SJSA1 (cell line): ENCODE results near the gene PRPF31. TPM values are rescaled to one million over a fixed set of nuclear protein-coding genes. Genes with fewer than 3 reads are reported as not detected.
"Not testable (repeated sequence)": the region's sequence is repeated elsewhere in the genome, so short reads cannot be mapped to it uniquely, and the experiment has no call there.

ENCODE experiments used
- DNase-seq, 2 experiments: peaks; one replicate each; pipeline ENCODE4 v3.0.0-alpha.2; 2015 to 2020; ENCODE audit warnings: low spot score in 2 of 2, low read depth in 1 of 2
- H3K27ac ChIP-seq: fragments of 250-450 bp; sonication (Bioruptor Pico); 2 replicates; pipeline ENCODE4 v1.5.1; 2020; ENCODE audit warnings: mild to moderate bottlenecking, moderate library complexity
- H3K27me3 ChIP-seq: fragments of 250-450 bp; sonication (Bioruptor Pico); replicated peaks from 2 replicates; pipeline ENCODE4 v1.5.1; 2020; ENCODE audit warnings: mild to moderate bottlenecking, moderate library complexity
- H3K36me3 ChIP-seq: fragments of 250-450 bp; sonication (Bioruptor Pico); 2 replicates; pipeline ENCODE4 v1.5.1; 2020; ENCODE audit warnings: mild to moderate bottlenecking
- H3K4me1 ChIP-seq: fragments of 250-450 bp; sonication (Bioruptor Pico); replicated peaks from 2 replicates; pipeline ENCODE4 v1.6.1; 2021; ENCODE audit warnings: mild to moderate bottlenecking
- H3K4me3 ChIP-seq: fragments of 250-450 bp; sonication (Bioruptor Pico); 2 replicates; pipeline ENCODE4 v1.5.1; 2020; ENCODE audit warnings: mild to moderate bottlenecking
- H3K9me3 ChIP-seq: fragments of 250-450 bp; sonication (Bioruptor Pico); replicated peaks from 2 replicates; pipeline ENCODE4 v1.5.1; 2020; ENCODE audit warnings: mild to moderate bottlenecking
- total RNA-seq: library from RNA; depleted of rRNA; stranded (reverse); fragments of >200 nt; shearing (Covaris generic); gene quantifications from 2 replicates; pipeline ENCODE4 v1.2.3, GENCODE V29; 2014

Gene PRPF31
- total RNA-seq, 1 experiment from 2014 or later = 70.6 TPM

GRCh38 chr19:54099903-54100255 is 15.7 kb upstream of the PRPF31 start:
- not testable (repeated sequence) for H3K9me3 ChIP-seq

GRCh38 chr19:54100561-54100960 is 15.0 kb upstream of the PRPF31 start, which contains the start of gene OSCAR:
Gene OSCAR, minus strand, starts transcription at chr19:54100803. Its CDS starts 11 bp downstream, at chr19:54100792.
- H3K36me3 ChIP-seq = peaks cover 3% of the 10 kb centered on the region; the same call in 1 of the 2 replicates
- no peaks in the 10 kb centered on the region for H3K4me1 ChIP-seq
- no peaks in the 10 kb centered on the region for H3K27me3 ChIP-seq
- H3K4me3 ChIP-seq = no peak within 1 kb of the TSS
- DNase-seq = no peak
- H3K27ac ChIP-seq = no peak within 1 kb of the TSS
- no peaks in the 10 kb centered on the region for H3K9me3 ChIP-seq

More at GRCh38 chr19:54099903-54100255, 15.7 kb upstream of the PRPF31 start:
- not testable (repeated sequence) for H3K27ac ChIP-seq, H3K27me3 ChIP-seq, H3K36me3 ChIP-seq, H3K4me3 ChIP-seq, DNase-seq, H3K4me1 ChIP-seq

- Histone ChIP-seq H3K4me3 (peak within 1 kb of the TSS; percentile 62), H3K27me3 (no peaks in the 10 kb centered on the region), H3K36me3 (peaks cover 23% of the 10 kb centered on the region), H3K9me3 (no peaks in the 10 kb centered on the region), H3K4me1 (no peaks in the 10 kb centered on the region), H3K27ac (no peak within 1 kb of the TSS)
- DNase-seq = peak; percentile 86 to 98
Measured at GRCh38 chr19:54102421-54103169, 13.0 kb upstream of the PRPF31 start, which contains the start of gene NDUFA3. Gene NDUFA3, plus strand, starts transcription at chr19:54102855. Its CDS starts 24 bp downstream, at chr19:54102879.

- Histone ChIP-seq H3K36me3 (peaks cover 47% of the 10 kb centered on the region), H3K4me3 (no peak overlapping the region), H3K27ac (no peak overlapping the region), H3K9me3 (no peaks in the 10 kb centered on the region), H3K4me1 (no peaks in the 10 kb centered on the region), H3K27me3 (no peaks in the 10 kb centered on the region)
- no peak for DNase-seq
Measured at GRCh38 chr19:54104998-54105715, 10.4 kb upstream of the PRPF31 start.

GRCh38 chr19:54105796-54106195 is 9.8 kb upstream of the PRPF31 start:
- Histone ChIP-seq H3K27me3 (no peaks in the 10 kb centered on the region), H3K36me3 (peaks cover 51% of the 10 kb centered on the region), H3K27ac (no peak overlapping the region), H3K4me3 (no peak overlapping the region), H3K4me1 (no peaks in the 10 kb centered on the region), H3K9me3 (no peaks in the 10 kb centered on the region)
- DNase-seq = no peak

- Histone ChIP-seq H3K27ac (no peak overlapping the region), H3K4me3 (no peak overlapping the region), H3K4me1 (no peaks in the 10 kb centered on the region), H3K27me3 (no peaks in the 10 kb centered on the region), H3K36me3 (peaks cover 55% of the 10 kb centered on the region), H3K9me3 (no peaks in the 10 kb centered on the region)
- DNase-seq = no peak
Measured at GRCh38 chr19:54106716-54107115, 8.8 kb upstream of the PRPF31 start.

- Histone ChIP-seq H3K9me3 (no peaks in the 10 kb centered on the region), H3K4me1 (no peaks in the 10 kb centered on the region), H3K27ac (no peak overlapping the region), H3K4me3 (no peak overlapping the region), H3K36me3 (peaks cover 61% of the 10 kb centered on the region), H3K27me3 (no peaks in the 10 kb centered on the region)
- DNase-seq = no peak
Measured at GRCh38 chr19:54107876-54108490, 7.6 kb upstream of the PRPF31 start.

GRCh38 chr19:54108496-54108895 is 7.1 kb upstream of the PRPF31 start:
- no peak for DNase-seq
- H3K27ac ChIP-seq = no peak overlapping the region
- no peaks in the 10 kb centered on the region for H3K27me3 ChIP-seq
- no peak overlapping the region for H3K4me3 ChIP-seq
- peaks cover 61% of the 10 kb centered on the region for H3K36me3 ChIP-seq
- H3K9me3 ChIP-seq = no peaks in the 10 kb centered on the region
- no peaks in the 10 kb centered on the region for H3K4me1 ChIP-seq

- no peak for DNase-seq
- Histone ChIP-seq H3K9me3 (no peaks in the 10 kb centered on the region), H3K36me3 (peaks cover 61% of the 10 kb centered on the region), H3K27ac (no peak overlapping the region), H3K4me3 (no peak overlapping the region), H3K27me3 (no peaks in the 10 kb centered on the region), H3K4me1 (peaks cover 3% of the 10 kb centered on the region; the same call in 1 of the 2 replicates)
Measured at GRCh38 chr19:54109651-54110050, 5.9 kb upstream of the PRPF31 start.

GRCh38 chr19:54114340-54115108 is 1.0 kb upstream of the PRPF31 start:
- peaks cover 9% of the 10 kb centered on the region for H3K4me1 ChIP-seq
- H3K27me3 ChIP-seq = no peaks in the 10 kb centered on the region
- H3K4me3 ChIP-seq = peak overlapping the region; percentile 54
- peaks cover 21% of the 10 kb centered on the region for H3K36me3 ChIP-seq
- no peaks in the 10 kb centered on the region for H3K9me3 ChIP-seq
- no peak for DNase-seq
- H3K27ac ChIP-seq = no peak overlapping the region

GRCh38 chr19:54121259-54121658 is 5.7 kb downstream of the PRPF31 start:
- H3K9me3 ChIP-seq = no peaks in the 10 kb centered on the region
- H3K27ac ChIP-seq = no peak overlapping the region
- DNase-seq = no peak
- H3K4me3 ChIP-seq = no peak overlapping the region
- H3K27me3 ChIP-seq = no peaks in the 10 kb centered on the region
- peaks cover 64% of the 10 kb centered on the region for H3K36me3 ChIP-seq
- H3K4me1 ChIP-seq = peaks cover 5% of the 10 kb centered on the region

GRCh38 chr19:54123682-54124081 is 8.1 kb downstream of the PRPF31 start:
- peaks cover 85% of the 10 kb centered on the region for H3K36me3 ChIP-seq
- H3K27ac ChIP-seq = no peak overlapping the region

GRCh38 chr19:54124393-54124792 is 8.8 kb downstream of the PRPF31 start:
- no peak overlapping the region for H3K27ac ChIP-seq
- no peaks in the 10 kb centered on the region for H3K27me3 ChIP-seq
- H3K4me1 ChIP-seq = no peaks in the 10 kb centered on the region
- H3K9me3 ChIP-seq = no peaks in the 10 kb centered on the region
- no peak for DNase-seq
- no peak overlapping the region for H3K4me3 ChIP-seq
- peaks cover 91% of the 10 kb centered on the region for H3K36me3 ChIP-seq

More at GRCh38 chr19:54123682-54124081, 8.1 kb downstream of the PRPF31 start:
- no peak overlapping the region for H3K4me3 ChIP-seq
- DNase-seq = no peak
- no peaks in the 10 kb centered on the region for H3K9me3 ChIP-seq
- H3K27me3 ChIP-seq = no peaks in the 10 kb centered on the region
- H3K4me1 ChIP-seq = no peaks in the 10 kb centered on the region
